Measurements from ENCODE around the gene PRSS16.

The PRSS16 gene

DNA sequence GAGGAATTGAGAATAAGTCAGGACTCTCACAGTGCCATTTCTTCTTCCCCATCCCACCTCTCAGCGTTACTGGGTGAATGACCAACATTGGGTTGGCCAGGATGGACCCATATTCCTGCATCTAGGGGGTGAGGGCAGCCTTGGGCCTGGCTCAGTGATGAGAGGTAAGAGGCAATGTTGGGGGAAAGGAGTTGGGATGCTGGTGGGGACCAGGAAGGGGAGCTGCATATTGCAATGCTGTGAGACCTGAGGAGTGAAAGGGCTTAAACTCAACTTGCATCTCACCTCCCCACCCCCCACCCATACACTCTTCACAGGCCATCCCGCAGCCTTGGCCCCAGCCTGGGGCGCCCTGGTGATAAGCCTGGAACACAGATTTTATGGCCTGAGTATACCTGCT is 1.3 kb downstream of the PRSS16 start:
- TF ChIP-seq, protein P1, sequence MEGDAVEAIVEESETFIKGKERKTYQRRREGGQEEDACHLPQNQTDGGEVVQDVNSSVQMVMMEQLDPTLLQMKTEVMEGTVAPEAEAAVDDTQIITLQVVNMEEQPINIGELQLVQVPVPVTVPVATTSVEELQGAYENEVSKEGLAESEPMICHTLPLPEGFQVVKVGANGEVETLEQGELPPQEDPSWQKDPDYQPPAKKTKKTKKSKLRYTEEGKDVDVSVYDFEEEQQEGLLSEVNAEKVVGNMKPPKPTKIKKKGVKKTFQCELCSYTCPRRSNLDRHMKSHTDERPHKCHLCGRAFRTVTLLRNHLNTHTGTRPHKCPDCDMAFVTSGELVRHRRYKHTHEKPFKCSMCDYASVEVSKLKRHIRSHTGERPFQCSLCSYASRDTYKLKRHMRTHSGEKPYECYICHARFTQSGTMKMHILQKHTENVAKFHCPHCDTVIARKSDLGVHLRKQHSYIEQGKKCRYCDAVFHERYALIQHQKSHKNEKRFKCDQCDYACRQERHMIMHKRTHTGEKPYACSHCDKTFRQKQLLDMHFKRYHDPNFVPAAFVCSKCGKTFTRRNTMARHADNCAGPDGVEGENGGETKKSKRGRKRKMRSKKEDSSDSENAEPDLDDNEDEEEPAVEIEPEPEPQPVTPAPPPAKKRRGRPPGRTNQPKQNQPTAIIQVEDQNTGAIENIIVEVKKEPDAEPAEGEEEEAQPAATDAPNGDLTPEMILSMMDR (IDR thresholded peaks at IDR 0.05; ENCODE audit: extremely low read depth, insufficient read depth, missing control alignments), result no peak
- in situ Hi-C loops (cut with MboI; ENCODE audit: low pct_unique_long_range_greater_than_20kb, low sequenced_read_pairs, unreplicated experiment), result no loop called here
- DNase-seq (ENCODE audit: low spot score), result no peak

DNA sequence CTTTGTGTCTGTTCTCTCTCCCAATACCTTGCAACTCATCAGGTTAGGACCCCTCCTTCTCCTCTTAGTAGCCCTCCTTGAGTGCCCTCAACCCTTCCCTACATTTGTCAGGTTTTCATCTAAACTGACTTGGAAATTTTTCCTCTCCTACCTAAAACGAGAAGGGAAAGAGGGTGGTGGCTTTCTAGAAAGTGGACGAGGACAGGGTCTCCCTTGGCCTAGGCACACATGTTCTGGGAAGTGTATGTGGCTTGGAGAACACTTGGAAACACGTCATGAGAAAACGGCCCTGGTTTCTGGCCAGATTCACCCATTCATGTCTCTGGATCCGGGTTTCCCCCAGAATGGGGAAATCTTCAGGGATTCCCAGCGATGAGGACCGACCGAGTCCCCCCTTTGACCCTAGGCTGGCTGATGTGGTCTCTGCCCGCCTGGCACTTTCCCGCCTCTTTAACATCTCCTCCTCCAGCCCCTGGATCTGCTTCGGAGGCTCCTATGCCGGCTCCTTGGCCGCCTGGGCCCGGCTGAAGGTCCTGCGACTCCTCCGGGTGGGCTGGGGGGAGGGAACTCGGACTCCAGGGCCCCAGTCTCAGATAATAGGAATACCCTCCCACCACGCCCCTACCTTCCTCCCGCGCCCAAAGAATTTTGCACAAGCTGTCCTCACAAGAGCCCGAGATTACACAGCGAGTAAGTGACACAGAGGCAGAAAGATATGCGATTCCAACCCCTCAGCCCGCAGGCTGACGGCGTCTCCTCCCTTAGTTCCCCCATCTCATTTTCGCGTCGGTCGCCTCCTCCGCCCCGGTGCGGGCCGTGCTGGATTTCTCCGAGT is 3.0 kb downstream of the PRSS16 start:
- peak; percentile 61 for DNase-seq (ENCODE audit: low spot score)
- TF ChIP-seq, protein P1 (IDR thresholded peaks at IDR 0.05; ENCODE audit: extremely low read depth, insufficient read depth, missing control alignments), result no peak
- in situ Hi-C loops (cut with MboI; ENCODE audit: low pct_unique_long_range_greater_than_20kb, low sequenced_read_pairs, unreplicated experiment), result no loop called here

DNA sequence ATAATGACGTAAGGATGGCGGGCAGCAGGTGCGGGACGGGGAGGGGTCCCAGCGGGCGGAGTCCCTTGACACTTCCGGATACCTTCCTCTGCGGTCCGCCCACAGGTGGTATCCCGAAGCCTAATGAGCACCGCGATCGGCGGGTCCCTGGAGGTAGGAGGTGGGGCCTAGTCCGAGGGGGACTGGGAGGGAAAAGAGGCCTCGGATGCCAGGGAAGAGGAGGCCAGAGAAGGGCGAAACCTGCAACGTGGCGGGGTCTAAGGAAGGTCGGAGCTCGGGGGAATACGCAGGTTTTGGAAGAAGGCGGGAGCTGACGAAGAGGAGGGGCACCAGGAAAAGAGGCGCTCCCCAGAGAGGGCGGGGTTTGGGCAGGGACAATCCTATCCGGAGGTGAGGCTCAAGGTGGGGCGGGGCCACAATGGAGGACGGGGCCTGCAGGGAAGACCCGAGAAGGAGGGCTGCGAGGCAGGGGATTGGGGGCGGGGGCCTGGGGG is 3.7 kb downstream of the PRSS16 start:
- in situ Hi-C loops (cut with MboI; ENCODE audit: low pct_unique_long_range_greater_than_20kb, low sequenced_read_pairs, unreplicated experiment), result no loop called here
- TF ChIP-seq, protein P1 (IDR thresholded peaks at IDR 0.05; ENCODE audit: extremely low read depth, insufficient read depth, missing control alignments), result no peak
- peak; percentile 86 for DNase-seq (ENCODE audit: low spot score)

DNA sequence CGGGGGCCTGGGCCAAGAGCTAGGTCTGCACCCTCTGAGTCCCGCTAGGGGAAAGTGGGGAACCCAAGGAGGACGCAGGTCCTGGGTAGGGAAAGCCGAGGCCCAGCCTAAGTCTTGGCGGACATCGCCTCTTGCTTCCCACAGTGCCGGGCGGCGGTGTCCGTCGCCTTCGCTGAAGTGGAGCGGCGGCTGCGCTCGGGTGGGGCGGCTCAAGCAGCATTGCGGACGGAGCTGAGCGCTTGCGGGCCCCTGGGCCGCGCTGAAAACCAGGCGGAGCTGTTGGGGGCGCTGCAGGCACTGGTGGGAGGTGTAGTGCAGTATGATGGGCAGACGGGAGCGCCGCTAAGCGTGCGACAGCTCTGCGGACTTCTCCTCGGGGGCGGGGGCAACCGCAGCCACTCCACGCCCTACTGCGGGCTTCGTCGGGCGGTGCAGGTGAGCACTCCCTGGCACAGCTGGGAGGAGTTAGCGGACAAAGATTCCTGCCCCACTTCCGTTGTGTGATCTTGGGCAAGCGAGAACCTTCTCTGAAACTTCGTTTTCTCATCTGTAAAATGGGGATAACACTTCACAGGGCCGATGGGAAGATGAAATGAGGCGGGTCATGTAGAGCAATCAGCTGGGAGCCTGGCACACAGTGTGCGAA is 4.2 kb downstream of the PRSS16 start:
- TF ChIP-seq, protein P1 (IDR thresholded peaks at IDR 0.05; ENCODE audit: extremely low read depth, insufficient read depth, missing control alignments), result peak; percentile 65
- peak; percentile 88 for DNase-seq (ENCODE audit: low spot score)
- in situ Hi-C loops (cut with MboI; ENCODE audit: low pct_unique_long_range_greater_than_20kb, low sequenced_read_pairs, unreplicated experiment), result no loop called here

DNA sequence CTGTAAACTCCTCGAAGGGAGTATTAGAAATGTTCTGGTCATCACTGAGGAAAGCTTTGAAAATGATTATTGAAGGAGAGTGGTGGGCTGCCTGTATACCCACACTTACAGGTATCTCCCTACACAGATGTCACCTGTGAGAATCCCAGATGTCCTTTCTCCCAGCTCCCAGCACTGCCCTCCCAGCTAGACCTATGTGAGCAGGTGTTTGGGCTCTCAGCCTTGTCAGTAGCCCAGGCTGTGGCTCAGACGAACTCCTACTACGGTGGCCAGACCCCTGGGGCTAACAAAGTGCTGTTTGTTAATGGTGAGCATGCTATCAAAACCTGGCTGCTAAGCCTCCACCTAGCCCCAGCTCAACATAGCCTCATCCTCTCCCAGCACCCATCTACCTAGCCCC is 7.1 kb downstream of the PRSS16 start:
- in situ Hi-C loops (cut with MboI; ENCODE audit: low pct_unique_long_range_greater_than_20kb, low sequenced_read_pairs, unreplicated experiment), result no loop called here
- TF ChIP-seq, protein P1 (IDR thresholded peaks at IDR 0.05; ENCODE audit: extremely low read depth, insufficient read depth, missing control alignments), result no peak
- no peak for DNase-seq (ENCODE audit: low spot score)

DNA sequence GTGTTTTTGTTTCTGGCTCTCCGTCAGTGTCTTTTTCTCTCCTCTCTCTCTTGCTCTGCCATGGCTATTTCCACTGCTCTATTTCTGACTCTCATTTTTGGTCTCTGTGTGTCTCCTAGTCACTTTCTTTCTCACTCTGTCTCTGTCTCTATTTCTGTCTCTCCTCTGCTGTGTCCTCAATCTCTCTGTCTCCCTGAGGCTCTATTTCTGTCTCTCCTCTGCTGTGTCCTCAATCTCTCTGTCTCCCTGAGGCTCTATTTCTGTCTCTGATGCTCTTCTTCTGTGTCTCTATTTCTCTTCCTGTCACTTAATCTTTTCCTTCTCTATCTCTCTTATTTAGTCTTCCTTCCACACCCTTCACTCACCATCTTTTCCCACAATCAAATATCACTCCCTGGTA is 8.4 kb downstream of the PRSS16 start:
- TF ChIP-seq, protein P1 (IDR thresholded peaks at IDR 0.05; ENCODE audit: extremely low read depth, insufficient read depth, missing control alignments), result no peak
- DNase-seq (ENCODE audit: low spot score), result no peak
- in situ Hi-C loops (cut with MboI; ENCODE audit: low pct_unique_long_range_greater_than_20kb, low sequenced_read_pairs, unreplicated experiment), result no loop called here

Data from GM13977 (cell line).